Activated T-helper 1 cell treated with anti-CD3 and anti-CD28 coated beads, Interleukin-12 subunit alpha, Interleukin-12 subunit beta, Interleukin-2, Interleukin-4 antibody, amounts not matched to agents 30 ng/mL and 10 ng/mL and 1 ng/mL, durations not matched to agents 14 hours and 24 hours and 36 hours (primary cell): ENCODE results near the gene ABLIM1. TPM values are rescaled to one million over a fixed set of nuclear protein-coding genes. Genes with fewer than 3 reads are reported as not detected.

Source experiments
- DNase-seq: peaks from one replicate; pipeline ENCODE4 v3.0.0; 2021; ENCODE audit warnings: low spot score
- H3K27ac Mint-ChIP-seq: one replicate; pipeline ENCODE4 v1.8.0; 2021; ENCODE audit warnings: mild to moderate bottlenecking, mixed read lengths
- H3K27me3 Mint-ChIP-seq: one replicate; pipeline ENCODE4 v1.8.0; 2022; ENCODE audit warnings: mild to moderate bottlenecking, moderate library complexity, mixed read lengths; ENCODE audit not compliant: insufficient read depth
- H3K36me3 Mint-ChIP-seq: one replicate; pipeline ENCODE4 v1.8.0; 2021; ENCODE audit warnings: low read depth, mixed read lengths
- H3K4me1 Mint-ChIP-seq: one replicate; pipeline ENCODE4 v1.8.0; 2021; ENCODE audit warnings: low read depth, mixed read lengths
- H3K4me3 Mint-ChIP-seq: one replicate; pipeline ENCODE4 v1.8.0; 2021; ENCODE audit warnings: mild to moderate bottlenecking, moderate library complexity, mixed read lengths
- H3K9me3 Mint-ChIP-seq: one replicate; pipeline ENCODE4 v1.8.0; 2021; ENCODE audit warnings: mixed read lengths
- intact Hi-C: fragments of 100-400 bp; cut with micrococcal nuclease; formaldehyde crosslinking; loops from one replicate; pipeline ENCODE4 v1.15.1; 2024
- total RNA-seq: library from RNA; stranded (reverse); gene quantifications from 2 replicates; pipeline ENCODE4 v1.2.3, GENCODE V29; 2022

The ABLIM1 gene
- total RNA-seq, 1 donor from 2014 or later, result 14.2 TPM

- Mint-ChIP-seq H3K27ac (no peak overlapping the region), H3K4me3 (no peak overlapping the region), H3K4me1 (peaks cover 22% of the 10 kb centered on the region), H3K27me3 (peaks cover 2% of the 10 kb centered on the region), H3K9me3 (peaks cover 10% of the 10 kb centered on the region), H3K36me3 (peaks cover 9% of the 10 kb centered on the region)
- no peak for DNase-seq
- intact Hi-C loops, result loop anchor here (5.0 to 10.0 kb wide), 4 partner anchors 146 to 444 kb away; partner anchors contain the start of genes CCDC186, TDRD1 and TRUB1
These were observed 39.4 kb downstream of the ABLIM1 start for GRCh38 chr10:114618722-114619121.

GRCh38 chr10:114616516-114616915 is 41.6 kb downstream of the ABLIM1 start:
- H3K4me3 Mint-ChIP-seq, result no peak overlapping the region
- H3K27ac Mint-ChIP-seq, result no peak overlapping the region
- H3K27me3 Mint-ChIP-seq, result peaks cover 8% of the 10 kb centered on the region
- H3K9me3 Mint-ChIP-seq, result peaks cover 7% of the 10 kb centered on the region
- intact Hi-C loops, result loop anchor here (5.0 to 10.0 kb wide), 4 partner anchors 144 to 442 kb away; partner anchors contain the start of genes CCDC186, TDRD1 and TRUB1
- DNase-seq, result no peak
- H3K36me3 Mint-ChIP-seq, result peaks cover 7% of the 10 kb centered on the region
- peaks cover 22% of the 10 kb centered on the region for H3K4me1 Mint-ChIP-seq

GRCh38 chr10:114616103-114616502 is 42.0 kb downstream of the ABLIM1 start:
- peaks cover 22% of the 10 kb centered on the region for H3K4me1 Mint-ChIP-seq
- intact Hi-C loops, result loop anchor here (5.0 to 10.0 kb wide), 4 partner anchors 144 to 441 kb away; partner anchors contain the start of genes CCDC186, TDRD1 and TRUB1

GRCh38 chr10:114615600-114616007 is 42.5 kb downstream of the ABLIM1 start:
- H3K9me3 Mint-ChIP-seq, result no peaks in the 10 kb centered on the region
- H3K27ac Mint-ChIP-seq, result peak overlapping the region; percentile 36
- H3K36me3 Mint-ChIP-seq, result peaks cover 6% of the 10 kb centered on the region
- peaks cover 9% of the 10 kb centered on the region for H3K27me3 Mint-ChIP-seq
- intact Hi-C loops, result loop anchor here (1.0 to 10.0 kb wide), 8 partner anchors 17 to 441 kb away; partner anchors contain the start of genes CCDC186, TDRD1 and TRUB1
- peak overlapping the region; percentile 11 for H3K4me3 Mint-ChIP-seq
- DNase-seq, result no peak
- peaks cover 22% of the 10 kb centered on the region for H3K4me1 Mint-ChIP-seq

More at GRCh38 chr10:114616103-114616502, 42.0 kb downstream of the ABLIM1 start:
- Mint-ChIP-seq H3K4me3 (no peak overlapping the region), H3K9me3 (peaks cover 3% of the 10 kb centered on the region), H3K27me3 (peaks cover 9% of the 10 kb centered on the region), H3K36me3 (peaks cover 6% of the 10 kb centered on the region), H3K27ac (no peak overlapping the region)
- DNase-seq, result no peak

GRCh38 chr10:114613237-114613979 is 44.7 kb downstream of the ABLIM1 start:
- Mint-ChIP-seq H3K9me3 (no peaks in the 10 kb centered on the region), H3K4me1 (peaks cover 22% of the 10 kb centered on the region), H3K27me3 (peaks cover 9% of the 10 kb centered on the region), H3K36me3 (peaks cover 6% of the 10 kb centered on the region), H3K4me3 (no peak overlapping the region), H3K27ac (no peak overlapping the region)
- intact Hi-C loops, result loop anchor here (10.0 kb wide), 2 partner anchors 321 to 439 kb away; partner anchors contain the start of genes CCDC186, TDRD1 and TRUB1
- DNase-seq, result no peak

GRCh38 chr10:114611617-114612016 is 46.5 kb downstream of the ABLIM1 start:
- H3K36me3 Mint-ChIP-seq, result peaks cover 6% of the 10 kb centered on the region
- no peak for DNase-seq
- H3K4me1 Mint-ChIP-seq, result peaks cover 16% of the 10 kb centered on the region
- intact Hi-C loops, result loop anchor here (10.0 kb wide), 2 partner anchors 323 to 437 kb away; partner anchors contain the start of genes CCDC186, TDRD1 and TRUB1
- no peak overlapping the region for H3K4me3 Mint-ChIP-seq
- peaks cover 9% of the 10 kb centered on the region for H3K27me3 Mint-ChIP-seq
- no peak overlapping the region for H3K27ac Mint-ChIP-seq
- no peaks in the 10 kb centered on the region for H3K9me3 Mint-ChIP-seq

GRCh38 chr10:114609518-114610426 is 48.3 kb downstream of the ABLIM1 start:
- Mint-ChIP-seq H3K27ac (no peak overlapping the region), H3K4me1 (peaks cover 15% of the 10 kb centered on the region), H3K27me3 (peaks cover 6% of the 10 kb centered on the region), H3K4me3 (no peak overlapping the region), H3K36me3 (peaks cover 2% of the 10 kb centered on the region), H3K9me3 (no peaks in the 10 kb centered on the region)
- intact Hi-C loops, result loop anchor here (10.0 kb wide), 2 partner anchors 325 to 435 kb away; partner anchors contain the start of genes CCDC186, TDRD1 and TRUB1
- DNase-seq, result no peak

GRCh38 chr10:114607358-114607998 is 50.6 kb downstream of the ABLIM1 start:
- H3K27ac Mint-ChIP-seq, result no peak overlapping the region
- intact Hi-C loops, result no loop called here
- H3K36me3 Mint-ChIP-seq, result no peaks in the 10 kb centered on the region
- H3K4me3 Mint-ChIP-seq, result no peak overlapping the region
- H3K27me3 Mint-ChIP-seq, result peaks cover 6% of the 10 kb centered on the region
- no peaks in the 10 kb centered on the region for H3K9me3 Mint-ChIP-seq
- no peak for DNase-seq
- peaks cover 22% of the 10 kb centered on the region for H3K4me1 Mint-ChIP-seq

GRCh38 chr10:114605155-114605797 is 52.8 kb downstream of the ABLIM1 start:
- H3K9me3 Mint-ChIP-seq, result no peaks in the 10 kb centered on the region
- no peak overlapping the region for H3K4me3 Mint-ChIP-seq
- no peaks in the 10 kb centered on the region for H3K27me3 Mint-ChIP-seq
- H3K27ac Mint-ChIP-seq, result no peak overlapping the region
- DNase-seq, result no peak
- H3K36me3 Mint-ChIP-seq, result no peaks in the 10 kb centered on the region
- H3K4me1 Mint-ChIP-seq, result peaks cover 29% of the 10 kb centered on the region
- intact Hi-C loops, result no loop called here

- Mint-ChIP-seq H3K27ac (no peak overlapping the region), H3K9me3 (no peaks in the 10 kb centered on the region), H3K27me3 (no peaks in the 10 kb centered on the region), H3K4me1 (peaks cover 29% of the 10 kb centered on the region), H3K4me3 (no peak overlapping the region), H3K36me3 (no peaks in the 10 kb centered on the region)
- intact Hi-C loops, result no loop called here
- DNase-seq, result no peak
These were observed 53.5 kb downstream of the ABLIM1 start for GRCh38 chr10:114604357-114605130.

- no peak overlapping the region for H3K27ac Mint-ChIP-seq
- H3K9me3 Mint-ChIP-seq, result no peaks in the 10 kb centered on the region
- intact Hi-C loops, result no loop called here
- peak; percentile 11 for DNase-seq
- H3K4me3 Mint-ChIP-seq, result no peak overlapping the region
- H3K27me3 Mint-ChIP-seq, result no peaks in the 10 kb centered on the region
- H3K36me3 Mint-ChIP-seq, result no peaks in the 10 kb centered on the region
- peaks cover 29% of the 10 kb centered on the region for H3K4me1 Mint-ChIP-seq
These were observed 54.1 kb downstream of the ABLIM1 start for GRCh38 chr10:114603948-114604347.
